Measurements from ENCODE around the gene CORIN. TPM values are rescaled to one million over a fixed set of nuclear protein-coding genes. Genes with fewer than 3 reads are reported as not detected.

CORIN gene
- total and polyA plus RNA-seq, 2 of the 4 experiments (the other 2 are of a cell fraction) = 20.3 to 24.7 TPM

- no TSS peak for BruUV-seq (replicated peaks)
- H2BK15ac ChIP-seq (ENCODE audit: low read depth, low read length) = peak overlapping the region; percentile 84; the same call in 1 of the 3 replicates
- H3K23ac ChIP-seq (ENCODE audit: low read depth, low read length) = no peak overlapping the region
- H3K36me3 ChIP-seq (ENCODE audit: control insufficient read depth, insufficient read depth, low read length) = no peaks in the 10 kb centered on the region
- H3K4ac ChIP-seq (ENCODE audit: low read depth, low read length) = peak overlapping the region; percentile 87; the same call in 1 of the 2 replicates
- H3K4me1 ChIP-seq (ENCODE audit: control insufficient read depth, insufficient read depth, low read length) = peaks cover 20% of the 10 kb centered on the region
- no peaks in the 10 kb centered on the region; a peak in 1 of 4 replicates for H3K79me1 ChIP-seq (ENCODE audit: low read depth in 1 of 2, low read length in 2 of 2)
- no peak overlapping the region for H2AK5ac ChIP-seq (ENCODE audit: low read depth, low read length)
- ATAC-seq (ENCODE audit: low read depth) (peak; percentile 80), DNase-seq (peak; percentile 75)
- H2BK20ac ChIP-seq (ENCODE audit: low read depth, low read length) = no peak overlapping the region
- intact Hi-C loops (cut with micrococcal nuclease) (loop anchor here (5.0 kb wide), 1 partner anchor 39 kb away; no protein-coding TSS in a partner anchor), in situ Hi-C loops (cut with MboI; ENCODE audit: low sequenced_read_pairs) (no loop called here), dilution Hi-C loops (cut with HindIII; ENCODE audit: low sequenced_read_pairs, unreplicated experiment) (no loop called here)
- peak overlapping the region; percentile 96 for H2BK5ac ChIP-seq (ENCODE audit: low read depth, low read length, poor library complexity, severe bottlenecking)
- H3K9ac ChIP-seq (ENCODE audit: low read depth, low read length) = no peak overlapping the region
- no peak for TF ChIP-seq CTCF (conservative IDR thresholded peaks at IDR 0.05; ENCODE audit: low read depth, low read length)
- no peak for TF ChIP-seq RAD21 (IDR thresholded peaks at IDR 0.05; ENCODE audit: low read length)
- TF ChIP-seq RFX5 (IDR thresholded peaks at IDR 0.05; ENCODE audit: low read depth, low read length) = no peak
- TF ChIP-seq RCOR1 (IDR thresholded peaks at IDR 0.05; ENCODE audit: insufficient replicate concordance, low read length) = no peak
- TF ChIP-seq MXI1 (IDR thresholded peaks at IDR 0.05; ENCODE audit: borderline replicate concordance, low read depth, low read length) = no peak
- no peak for TF ChIP-seq USF2 (IDR thresholded peaks at IDR 0.05; ENCODE audit: low read depth, low read length)
- no peak for TF ChIP-seq CEBPB (IDR thresholded peaks at IDR 0.05; ENCODE audit: low read depth, low read length)
- no peak for TF ChIP-seq ELK1 (IDR thresholded peaks at IDR 0.05; ENCODE audit: borderline replicate concordance, low read depth, low read length)
- TF ChIP-seq MAZ (IDR thresholded peaks at IDR 0.05; ENCODE audit: borderline replicate concordance, low read depth, low read length) = no peak
- H3K4me2 ChIP-seq (ENCODE audit: low read depth, low read length) = 0 out of 2 replicates have a peak overlapping the region, but pooled peaks have one; percentile 66
- H3K4me3 ChIP-seq (ENCODE audit: insufficient read depth, low read depth, low read length) = no peak overlapping the region
- H3K9me1 ChIP-seq (ENCODE audit: insufficient read depth, low read length) = peaks cover 8% of the 10 kb centered on the region
- peak overlapping the region; percentile 100; the same call in 1 of the 2 replicates for H3K27ac ChIP-seq (ENCODE audit: insufficient read depth, low read length)
- no peak overlapping the region for H2AFZ ChIP-seq (replicated peaks; ENCODE audit: low read length, poor library complexity)
- H4K8ac ChIP-seq (ENCODE audit: low read depth in 2 of 2, low read length in 2 of 2) = peak overlapping the region; percentile 83 to 94; a peak in 3 of 4 replicates
- H4K20me1 ChIP-seq (ENCODE audit: insufficient read depth, low read length) = no peaks in the 10 kb centered on the region
- peak overlapping the region; percentile 89; the same call in 1 of the 2 replicates for H3K14ac ChIP-seq (replicated peaks; ENCODE audit: low read depth, low read length)
- no peak overlapping the region for H4K5ac ChIP-seq (ENCODE audit: low read depth, low read length)
- no peaks in the 10 kb centered on the region for H3K27me3 ChIP-seq (ENCODE audit: control insufficient read depth, insufficient read depth, low read length)
- ChIA-PET POLR2A (ENCODE audit: unreplicated experiment) (interaction anchor here (1.1 kb wide), 1 partner anchor 10 kb away, joined by 3 read pairs; no protein-coding TSS in a partner anchor), CTCF (no interaction called here)
- H3K18ac ChIP-seq (ENCODE audit: low read depth, low read length) = no peak overlapping the region
- H3K9me3 ChIP-seq (ENCODE audit: control insufficient read depth, insufficient read depth, low read length) = no peaks in the 10 kb centered on the region
- no peak overlapping the region for H3K56ac ChIP-seq (ENCODE audit: extremely low read depth, insufficient read depth, low read length)
- peak overlapping the region; percentile 97 for H2BK120ac ChIP-seq (ENCODE audit: low read depth, low read length)
- H2AK9ac ChIP-seq (replicated peaks; ENCODE audit: low read depth, low read length, poor library complexity) = no peak overlapping the region
- peak overlapping the region; percentile 91 for H4K91ac ChIP-seq (ENCODE audit: insufficient read depth, low read depth, low read length)
Measured at GRCh38 chr4:47842985-47843384, 5.1 kb upstream of the CORIN start.
